ENCODE data around the gene CCT3. TPM values are rescaled to one million over a fixed set of nuclear protein-coding genes. Genes with fewer than 3 reads are reported as not detected.

Gene CCT3
- total and polyA plus RNA-seq, 2 donors, result 114 to 296 TPM

DNA sequence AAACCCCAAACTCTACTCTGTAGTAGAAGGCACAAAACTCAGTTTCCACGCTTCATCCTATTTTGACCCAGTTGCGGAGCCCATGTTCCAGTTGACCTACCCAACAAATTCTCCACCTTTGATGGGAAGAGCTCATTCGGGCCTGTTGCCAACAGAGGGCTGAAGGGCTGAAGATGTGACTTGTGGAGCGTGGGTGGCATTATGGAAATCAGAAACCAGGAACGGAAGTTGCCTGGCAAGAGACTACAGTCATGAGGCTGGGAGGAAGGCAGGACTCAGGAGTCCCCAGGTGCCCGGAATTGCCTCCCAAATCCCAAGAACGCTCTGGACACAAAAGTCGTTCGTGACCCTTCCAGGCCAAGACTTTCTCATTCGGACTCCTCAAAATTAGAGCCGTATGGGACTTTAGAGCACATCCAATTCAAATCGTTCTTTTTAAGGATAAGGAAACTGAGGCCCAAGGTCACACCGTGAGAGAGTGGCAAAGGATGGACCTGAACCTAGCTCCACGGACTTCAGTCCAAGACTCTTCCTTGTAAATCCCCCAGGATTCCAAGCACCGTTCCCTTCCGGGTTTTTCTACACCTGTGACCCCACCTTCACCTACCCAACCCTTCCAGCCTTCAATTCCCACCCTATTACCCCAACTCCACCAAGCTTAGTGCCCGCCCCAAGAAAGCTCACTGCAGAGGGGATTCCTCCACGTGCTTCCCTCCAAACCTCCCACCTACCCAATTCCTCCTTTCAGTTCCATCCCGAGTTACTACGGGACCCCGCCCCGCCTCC is 56.2 kb downstream of the CCT3 start:
- Histone ChIP-seq H3K4me3 (ENCODE audit: low read length in 2 of 2) (peak overlapping the region; percentile 63 to 77), H3K27me3 (ENCODE audit: control insufficient read depth in 2 of 2, insufficient read depth in 1 of 2, low read length in 1 of 2) (no peaks in the 10 kb centered on the region), H3K9me3 (ENCODE audit: control insufficient read depth in 2 of 2, insufficient read depth in 1 of 2, low read length in 1 of 2) (no peaks in the 10 kb centered on the region), H3K27ac (ENCODE audit: low read depth in 1 of 2, low read length in 1 of 2) (peak overlapping the region in 1 of 2 donors; percentile 87), H3K36me3 (ENCODE audit: control insufficient read depth in 2 of 2, insufficient read depth in 2 of 2, low read length in 1 of 2) (peaks cover 32 to 44% of the 10 kb centered on the region in 2 donors), H3K4me1 (ENCODE audit: control insufficient read depth in 2 of 2, insufficient read depth in 2 of 2, low read length in 2 of 2) (peaks cover 14 to 25% of the 10 kb centered on the region in 2 donors)
- 15% methylated on average over 22 of the region's 22 CpGs for WGBS
- DNase-seq (ENCODE audit: low read depth in 6 of 9, low spot score in 9 of 9), result peak in 1 of 9 donors; percentile 20

DNA sequence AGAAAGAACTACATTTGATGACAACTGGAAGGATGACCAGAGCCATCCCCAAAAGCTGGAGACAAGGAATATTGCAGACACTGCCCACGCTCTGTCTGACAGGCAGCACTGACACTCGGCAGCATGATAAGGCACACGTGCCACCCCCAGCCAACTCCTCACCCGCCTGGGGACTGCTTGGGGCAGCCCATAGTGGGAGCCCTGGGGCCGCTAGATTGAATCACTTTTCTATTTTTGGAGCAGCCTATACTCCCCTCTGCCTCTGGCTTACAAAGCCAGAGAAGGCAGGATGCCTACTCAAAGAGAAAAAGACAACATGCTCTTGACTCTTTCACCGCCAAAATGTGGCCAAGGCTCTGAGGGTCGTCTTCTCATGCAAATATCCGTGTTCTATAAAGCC is 56.8 kb downstream of the CCT3 start:
- 59% methylated on average over 8 of the region's 8 CpGs for WGBS
- peak overlapping the region in 1 of 2 donors; percentile 87 for H3K27ac ChIP-seq (ENCODE audit: low read depth in 1 of 2, low read length in 1 of 2)
- peaks cover 14 to 25% of the 10 kb centered on the region in 2 donors for H3K4me1 ChIP-seq (ENCODE audit: control insufficient read depth in 2 of 2, insufficient read depth in 2 of 2, low read length in 2 of 2)
- H3K9me3 ChIP-seq (ENCODE audit: control insufficient read depth in 2 of 2, insufficient read depth in 1 of 2, low read length in 1 of 2), result no peaks in the 10 kb centered on the region
- peak overlapping the region in 1 of 2 donors; percentile 63 for H3K4me3 ChIP-seq (ENCODE audit: low read length in 2 of 2)
- no peaks in the 10 kb centered on the region for H3K27me3 ChIP-seq (ENCODE audit: control insufficient read depth in 2 of 2, insufficient read depth in 1 of 2, low read length in 1 of 2)
- peak in 3 of 9 donors; percentile 14 to 42 (median 21) for DNase-seq (ENCODE audit: low read depth in 6 of 9, low spot score in 9 of 9)
- H3K36me3 ChIP-seq (ENCODE audit: control insufficient read depth in 2 of 2, insufficient read depth in 2 of 2, low read length in 1 of 2), result peaks cover 34 to 48% of the 10 kb centered on the region in 2 donors

DNA sequence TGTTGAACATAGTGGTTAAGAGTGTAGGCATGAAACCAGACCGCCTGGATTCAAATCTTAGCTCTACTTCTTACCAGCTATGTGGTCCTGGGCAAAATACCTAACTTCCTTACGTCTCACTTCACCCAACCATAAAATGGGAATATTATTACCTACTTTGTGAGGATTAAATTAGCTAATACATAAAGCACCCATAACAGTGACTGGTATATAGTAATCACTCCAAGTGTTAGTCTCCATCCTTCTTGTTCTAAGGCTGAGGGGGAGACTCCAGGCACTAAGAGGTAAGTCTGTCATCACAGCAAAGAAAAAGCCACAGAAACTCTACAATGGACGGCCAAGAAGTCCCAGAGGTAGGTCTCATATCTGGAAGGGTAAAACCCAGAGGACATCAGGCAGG is 58.3 kb downstream of the CCT3 start:
- Histone ChIP-seq H3K4me1 (ENCODE audit: control insufficient read depth in 2 of 2, insufficient read depth in 2 of 2, low read length in 2 of 2) (peaks cover 14 to 25% of the 10 kb centered on the region in 2 donors), H3K27ac (ENCODE audit: low read depth in 1 of 2, low read length in 1 of 2) (no peak overlapping the region), H3K36me3 (ENCODE audit: control insufficient read depth in 2 of 2, insufficient read depth in 2 of 2, low read length in 1 of 2) (peaks cover 33 to 50% of the 10 kb centered on the region in 2 donors), H3K4me3 (ENCODE audit: low read length in 2 of 2) (no peak overlapping the region), H3K27me3 (ENCODE audit: control insufficient read depth in 2 of 2, insufficient read depth in 1 of 2, low read length in 1 of 2) (no peaks in the 10 kb centered on the region), H3K9me3 (ENCODE audit: control insufficient read depth in 2 of 2, insufficient read depth in 1 of 2, low read length in 1 of 2) (no peaks in the 10 kb centered on the region)
- 97% methylated on average over 3 of the region's 3 CpGs for WGBS
- DNase-seq (ENCODE audit: low read depth in 6 of 9, low spot score in 9 of 9), result no peak

DNA sequence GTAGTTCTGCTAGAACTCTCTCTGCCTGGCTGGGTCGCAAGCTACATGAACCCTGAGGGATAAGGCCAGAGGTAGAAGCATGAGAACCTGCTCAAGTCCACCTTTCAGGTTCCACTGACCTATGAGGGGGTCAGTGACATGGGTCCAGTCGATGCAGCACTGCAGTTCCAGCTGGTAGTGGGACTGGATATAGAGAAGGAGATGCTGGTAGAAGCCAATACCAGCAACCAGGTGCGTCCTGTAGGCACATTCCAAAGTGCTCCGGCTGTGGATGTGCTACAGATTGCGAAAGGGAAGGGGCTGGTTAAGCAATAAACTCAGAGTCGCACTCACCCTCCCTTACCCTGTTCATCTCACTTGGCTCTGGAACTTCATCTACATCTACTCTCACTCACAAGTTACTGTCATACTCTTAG is 61.1 kb downstream of the CCT3 start:
- peaks cover 61 to 78% of the 10 kb centered on the region in 2 donors for H3K36me3 ChIP-seq (ENCODE audit: control insufficient read depth in 2 of 2, insufficient read depth in 2 of 2, low read length in 1 of 2)
- DNase-seq (ENCODE audit: low read depth in 6 of 9, low spot score in 9 of 9), result no peak
- H3K27me3 ChIP-seq (ENCODE audit: control insufficient read depth in 2 of 2, insufficient read depth in 1 of 2, low read length in 1 of 2), result no peaks in the 10 kb centered on the region
- no peak overlapping the region for H3K4me3 ChIP-seq (ENCODE audit: low read length in 2 of 2)
- 97% methylated on average over 6 of the region's 6 CpGs for WGBS
- no peaks in the 10 kb centered on the region for H3K9me3 ChIP-seq (ENCODE audit: control insufficient read depth in 2 of 2, insufficient read depth in 1 of 2, low read length in 1 of 2)
- peaks cover 10 to 12% of the 10 kb centered on the region in 2 donors for H3K4me1 ChIP-seq (ENCODE audit: control insufficient read depth in 2 of 2, insufficient read depth in 2 of 2, low read length in 2 of 2)
- H3K27ac ChIP-seq (ENCODE audit: low read depth in 1 of 2, low read length in 1 of 2), result no peak overlapping the region

DNA sequence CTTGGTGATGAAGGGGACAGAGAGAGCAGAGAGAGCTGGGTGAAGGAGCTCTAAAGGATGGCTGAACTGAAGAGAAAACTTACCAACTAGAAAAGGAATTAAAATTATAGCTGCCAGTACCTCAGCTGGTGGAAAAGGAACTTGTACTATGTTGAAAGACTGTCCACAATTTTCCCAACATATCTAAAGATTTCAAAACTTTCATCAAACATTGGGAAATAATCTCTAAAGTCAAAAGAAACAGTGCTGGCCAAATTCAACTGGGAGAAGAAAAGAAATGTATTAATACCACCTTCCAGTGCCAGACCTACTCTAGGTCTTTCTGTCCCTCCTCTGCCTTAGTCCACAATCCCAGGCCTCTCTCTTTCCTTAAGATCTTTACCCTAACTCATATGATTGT is 61.6 kb downstream of the CCT3 start:
- H3K9me3 ChIP-seq (ENCODE audit: control insufficient read depth in 2 of 2, insufficient read depth in 1 of 2, low read length in 1 of 2), result no peaks in the 10 kb centered on the region
- no peak for DNase-seq (ENCODE audit: low read depth in 6 of 9, low spot score in 9 of 9)
- H3K27ac ChIP-seq (ENCODE audit: low read depth in 1 of 2, low read length in 1 of 2), result no peak overlapping the region
- H3K27me3 ChIP-seq (ENCODE audit: control insufficient read depth in 2 of 2, insufficient read depth in 1 of 2, low read length in 1 of 2), result no peaks in the 10 kb centered on the region
- H3K4me1 ChIP-seq (ENCODE audit: control insufficient read depth in 2 of 2, insufficient read depth in 2 of 2, low read length in 2 of 2), result peaks cover 6 to 7% of the 10 kb centered on the region in 2 donors
- peaks cover 66 to 82% of the 10 kb centered on the region in 2 donors for H3K36me3 ChIP-seq (ENCODE audit: control insufficient read depth in 2 of 2, insufficient read depth in 2 of 2, low read length in 1 of 2)
- no peak overlapping the region for H3K4me3 ChIP-seq (ENCODE audit: low read length in 2 of 2)

DNA sequence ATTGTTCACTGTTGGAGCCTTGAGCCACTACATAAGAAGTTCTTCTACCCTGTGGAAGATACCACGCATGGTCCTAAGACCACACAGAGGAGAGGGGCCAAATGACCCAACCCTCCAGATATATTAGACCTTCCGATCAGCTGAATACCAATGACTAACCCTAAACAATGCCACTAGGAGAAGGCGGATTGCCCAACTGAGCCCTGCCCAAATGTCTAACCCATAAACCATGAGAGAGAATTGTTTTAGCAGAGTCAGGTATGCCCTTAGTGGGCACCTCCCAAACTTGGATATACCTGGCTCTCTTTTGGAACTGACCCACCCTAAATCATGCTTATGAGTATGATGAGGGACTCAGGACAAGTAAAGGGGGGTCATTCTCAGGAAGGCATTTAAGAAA is 67.8 kb downstream of the CCT3 start:
- Histone ChIP-seq H3K4me3 (ENCODE audit: low read length in 2 of 2) (no peak overlapping the region), H3K27me3 (ENCODE audit: control insufficient read depth in 2 of 2, insufficient read depth in 1 of 2, low read length in 1 of 2) (no peaks in the 10 kb centered on the region), H3K9me3 (ENCODE audit: control insufficient read depth in 2 of 2, insufficient read depth in 1 of 2, low read length in 1 of 2) (peaks cover 0 to 4% of the 10 kb centered on the region in 2 donors), H3K4me1 (ENCODE audit: control insufficient read depth in 2 of 2, insufficient read depth in 2 of 2, low read length in 2 of 2) (no peaks in the 10 kb centered on the region), H3K27ac (ENCODE audit: low read depth in 1 of 2, low read length in 1 of 2) (no peak overlapping the region), H3K36me3 (ENCODE audit: control insufficient read depth in 2 of 2, insufficient read depth in 2 of 2, low read length in 1 of 2) (peaks cover 85 to 89% of the 10 kb centered on the region in 2 donors)
- DNase-seq (ENCODE audit: low read depth in 6 of 9, low spot score in 9 of 9), result no peak
- WGBS, result 96% methylated on average over 3 of the region's 3 CpGs

DNA sequence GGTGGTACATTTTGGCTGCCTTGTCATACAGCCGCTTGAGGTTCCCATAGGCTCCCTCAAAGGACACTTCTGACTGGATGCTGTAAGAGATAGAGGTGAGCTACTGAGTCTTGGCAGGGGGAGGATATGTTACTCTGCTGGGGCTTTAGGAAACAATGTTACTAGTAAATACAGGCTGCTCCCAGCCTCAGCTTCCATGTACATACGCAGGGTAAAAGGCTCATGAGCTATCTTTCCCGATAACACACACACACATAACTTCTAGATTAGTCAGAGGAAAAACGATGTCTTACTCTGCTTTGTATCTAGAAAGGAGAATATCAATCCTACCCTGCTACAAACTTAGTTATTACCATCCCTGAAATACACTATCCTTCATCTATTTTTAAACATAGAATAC is 69.8 kb downstream of the CCT3 start:
- Histone ChIP-seq H3K36me3 (ENCODE audit: control insufficient read depth in 2 of 2, insufficient read depth in 2 of 2, low read length in 1 of 2) (peaks cover 82 to 84% of the 10 kb centered on the region in 2 donors), H3K27me3 (ENCODE audit: control insufficient read depth in 2 of 2, insufficient read depth in 1 of 2, low read length in 1 of 2) (no peaks in the 10 kb centered on the region), H3K27ac (ENCODE audit: low read depth in 1 of 2, low read length in 1 of 2) (no peak overlapping the region), H3K4me3 (ENCODE audit: low read length in 2 of 2) (no peak overlapping the region), H3K9me3 (ENCODE audit: control insufficient read depth in 2 of 2, insufficient read depth in 1 of 2, low read length in 1 of 2) (peaks cover 0 to 4% of the 10 kb centered on the region in 2 donors), H3K4me1 (ENCODE audit: control insufficient read depth in 2 of 2, insufficient read depth in 2 of 2, low read length in 2 of 2) (no peaks in the 10 kb centered on the region)
- WGBS, result over 99% methylated on average over 4 of the region's 4 CpGs
- DNase-seq (ENCODE audit: low read depth in 6 of 9, low spot score in 9 of 9), result no peak

DNA sequence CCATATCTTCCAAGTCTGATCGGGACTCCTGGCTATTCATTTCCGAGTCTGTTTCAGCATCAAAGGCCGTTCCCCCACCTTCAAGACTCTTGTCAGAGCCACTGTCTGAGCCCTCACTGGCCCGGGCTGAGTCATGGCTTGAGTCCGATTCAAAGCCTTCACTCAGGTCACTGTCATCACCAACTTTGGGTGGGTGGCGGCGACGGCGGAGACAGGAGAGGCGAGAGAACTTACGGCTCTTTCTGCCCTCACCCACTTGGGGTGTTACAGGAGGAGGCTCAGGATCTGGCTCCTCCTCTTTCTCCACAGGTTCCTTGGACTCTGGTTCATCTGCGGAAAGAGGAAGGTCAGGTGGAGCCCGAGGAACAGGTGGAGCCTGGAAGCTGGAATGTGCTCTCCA is 72.0 kb downstream of the CCT3 start:
- H3K9me3 ChIP-seq (ENCODE audit: control insufficient read depth in 2 of 2, insufficient read depth in 1 of 2, low read length in 1 of 2), result peaks cover 0 to 4% of the 10 kb centered on the region in 2 donors
- no peak for DNase-seq (ENCODE audit: low read depth in 6 of 9, low spot score in 9 of 9)
- no peak overlapping the region for H3K27ac ChIP-seq (ENCODE audit: low read depth in 1 of 2, low read length in 1 of 2)
- peaks cover 83 to 85% of the 10 kb centered on the region in 2 donors for H3K36me3 ChIP-seq (ENCODE audit: control insufficient read depth in 2 of 2, insufficient read depth in 2 of 2, low read length in 1 of 2)
- H3K4me3 ChIP-seq (ENCODE audit: low read length in 2 of 2), result no peak overlapping the region
- no peaks in the 10 kb centered on the region for H3K27me3 ChIP-seq (ENCODE audit: control insufficient read depth in 2 of 2, insufficient read depth in 1 of 2, low read length in 1 of 2)
- H3K4me1 ChIP-seq (ENCODE audit: control insufficient read depth in 2 of 2, insufficient read depth in 2 of 2, low read length in 2 of 2), result no peaks in the 10 kb centered on the region
- WGBS, result 98% methylated on average over 13 of the region's 13 CpGs

DNA sequence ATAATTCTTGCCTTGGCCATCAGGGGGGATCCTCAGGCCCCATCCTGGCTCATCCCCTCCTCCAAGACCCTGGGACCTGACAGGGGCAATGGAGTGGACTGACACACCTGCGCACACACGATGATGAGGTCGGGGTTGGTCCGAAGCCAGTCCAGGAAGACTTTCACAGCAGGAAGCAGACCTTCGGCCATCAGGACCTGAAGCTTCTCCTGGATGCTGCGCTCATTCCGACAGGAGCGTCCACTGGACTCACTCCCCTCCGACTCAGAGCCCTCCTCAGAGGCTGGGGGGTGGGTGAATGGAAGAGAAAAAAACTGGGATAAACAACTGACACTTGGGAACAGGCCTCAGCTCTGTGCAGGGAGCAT is 74.8 kb downstream of the CCT3 start:
- peaks cover 0 to 4% of the 10 kb centered on the region in 2 donors for H3K9me3 ChIP-seq (ENCODE audit: control insufficient read depth in 2 of 2, insufficient read depth in 1 of 2, low read length in 1 of 2)
- H3K4me3 ChIP-seq (ENCODE audit: low read length in 2 of 2), result no peak overlapping the region
- H3K36me3 ChIP-seq (ENCODE audit: control insufficient read depth in 2 of 2, insufficient read depth in 2 of 2, low read length in 1 of 2), result peaks cover 89 to 95% of the 10 kb centered on the region in 2 donors
- DNase-seq (ENCODE audit: low read depth in 6 of 9, low spot score in 9 of 9), result no peak
- no peaks in the 10 kb centered on the region for H3K27me3 ChIP-seq (ENCODE audit: control insufficient read depth in 2 of 2, insufficient read depth in 1 of 2, low read length in 1 of 2)
- no peaks in the 10 kb centered on the region for H3K4me1 ChIP-seq (ENCODE audit: control insufficient read depth in 2 of 2, insufficient read depth in 2 of 2, low read length in 2 of 2)
- no peak overlapping the region for H3K27ac ChIP-seq (ENCODE audit: low read depth in 1 of 2, low read length in 1 of 2)
- WGBS, result 98% methylated on average over 9 of the region's 9 CpGs

Measured in thymus (tissue), 11 donors.